ENCODE data around the gene MAPK6. TPM values are rescaled to one million over a fixed set of nuclear protein-coding genes. Genes with fewer than 3 reads are reported as not detected.
"Not testable (repeated sequence)": the region's sequence is repeated elsewhere in the genome, so short reads cannot be mapped to it uniquely, and the experiment has no call there.

MAPK6 gene
- total RNA-seq, 2 experiments from 2014 or later, result 48.5 to 49.8 TPM

DNA sequence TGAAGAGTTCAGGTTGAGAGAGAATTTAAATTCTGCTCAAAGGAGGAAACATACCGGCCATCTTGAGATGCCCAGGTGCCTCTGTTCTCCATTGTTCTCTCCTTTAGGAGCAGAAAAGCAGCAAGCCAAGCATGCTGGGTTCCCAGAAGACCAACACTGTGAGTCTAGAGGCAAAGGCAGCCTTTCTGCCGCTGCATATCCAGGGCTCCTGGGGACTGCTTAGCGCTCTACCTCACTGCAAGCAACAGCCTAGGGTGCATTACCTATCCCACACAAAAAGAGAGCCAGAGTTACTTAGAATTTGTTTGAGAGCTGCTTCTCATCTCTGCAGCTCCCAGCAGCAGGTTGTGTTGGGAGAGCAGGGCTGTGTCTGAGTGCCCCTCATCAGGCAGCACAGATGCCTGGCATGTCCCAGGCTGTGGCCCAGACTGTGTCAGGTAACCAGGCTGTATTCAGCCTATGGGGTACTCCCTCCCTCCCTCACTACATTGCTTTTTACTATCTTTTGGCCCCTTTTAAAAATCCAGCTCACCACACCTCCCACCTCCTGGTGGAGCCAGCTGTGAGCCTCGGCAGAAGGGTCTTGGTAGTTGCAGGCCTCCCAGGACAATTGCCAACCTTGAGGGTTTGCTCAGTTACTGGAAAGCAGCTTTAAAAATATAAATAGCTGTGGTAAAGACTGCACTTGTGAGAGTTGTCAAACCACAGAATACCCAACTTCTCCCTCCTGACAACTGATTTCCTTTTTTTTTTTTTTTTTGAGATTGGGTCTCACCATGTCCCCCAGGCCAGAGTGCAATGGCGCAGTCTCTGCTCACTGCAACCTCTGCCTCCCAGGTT is 63.4 kb downstream of the MAPK6 start:
- peak in 1 of 14 experiments; percentile 8 for DNase-seq
- Histone ChIP-seq H3K27ac (ENCODE audit: low read depth in 1 of 2, low read length in 2 of 2) (no peak overlapping the region), H3K27me3 (ENCODE audit: control insufficient read depth in 1 of 2, insufficient read depth in 2 of 2, low read length in 2 of 2) (no peaks in the 10 kb centered on the region), H3K9me3 (ENCODE audit: control insufficient read depth in 1 of 2, insufficient read depth in 1 of 2, low read length in 2 of 2) (peaks cover 0 to 4% of the 10 kb centered on the region in 2 experiments), H3K4me1 (ENCODE audit: insufficient read depth, low read length) (peaks cover 11% of the 10 kb centered on the region), H3K36me3 (ENCODE audit: insufficient read depth, low read length) (no peaks in the 10 kb centered on the region), H3K4me3 (ENCODE audit: low read length) (no peak overlapping the region)
- TF ChIP-seq, protein P1, sequence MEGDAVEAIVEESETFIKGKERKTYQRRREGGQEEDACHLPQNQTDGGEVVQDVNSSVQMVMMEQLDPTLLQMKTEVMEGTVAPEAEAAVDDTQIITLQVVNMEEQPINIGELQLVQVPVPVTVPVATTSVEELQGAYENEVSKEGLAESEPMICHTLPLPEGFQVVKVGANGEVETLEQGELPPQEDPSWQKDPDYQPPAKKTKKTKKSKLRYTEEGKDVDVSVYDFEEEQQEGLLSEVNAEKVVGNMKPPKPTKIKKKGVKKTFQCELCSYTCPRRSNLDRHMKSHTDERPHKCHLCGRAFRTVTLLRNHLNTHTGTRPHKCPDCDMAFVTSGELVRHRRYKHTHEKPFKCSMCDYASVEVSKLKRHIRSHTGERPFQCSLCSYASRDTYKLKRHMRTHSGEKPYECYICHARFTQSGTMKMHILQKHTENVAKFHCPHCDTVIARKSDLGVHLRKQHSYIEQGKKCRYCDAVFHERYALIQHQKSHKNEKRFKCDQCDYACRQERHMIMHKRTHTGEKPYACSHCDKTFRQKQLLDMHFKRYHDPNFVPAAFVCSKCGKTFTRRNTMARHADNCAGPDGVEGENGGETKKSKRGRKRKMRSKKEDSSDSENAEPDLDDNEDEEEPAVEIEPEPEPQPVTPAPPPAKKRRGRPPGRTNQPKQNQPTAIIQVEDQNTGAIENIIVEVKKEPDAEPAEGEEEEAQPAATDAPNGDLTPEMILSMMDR (IDR thresholded peaks at IDR 0.05), result no peak
- ChIA-PET POLR2A (interaction anchor here (1.0 to 1.1 kb wide), 2 partner anchors 62 to 97 kb away, joined by 3 to 5 read pairs; no protein-coding TSS in a partner anchor), CTCF (interaction anchor here (1.1 to 1.3 kb wide), 2 partner anchors 15 to 38 kb away, joined by 3 to 4 read pairs; no protein-coding TSS in a partner anchor)
- no peaks in the 10 kb centered on the region for H3K9me3 Mint-ChIP-seq
- H3K27me3 Mint-ChIP-seq, result no peaks in the 10 kb centered on the region
- no peak overlapping the region for H3K4me3 Mint-ChIP-seq
- no peak for ATAC-seq (ENCODE audit: poor library complexity)
- intact Hi-C loops (cut with DNase I, micrococcal nuclease), result no loop called here
- no peak overlapping the region for H3K27ac Mint-ChIP-seq
- no peaks in the 10 kb centered on the region for H3K36me3 Mint-ChIP-seq (ENCODE audit: low read depth)
- H3K4me1 Mint-ChIP-seq (ENCODE audit: low read depth), result peaks cover 12% of the 10 kb centered on the region

- H3K4me3 ChIP-seq (ENCODE audit: low read length); H3K27me3 Mint-ChIP-seq; ATAC-seq (ENCODE audit: poor library complexity); H3K27me3 ChIP-seq (ENCODE audit: control insufficient read depth in 1 of 2, insufficient read depth in 2 of 2, low read length in 2 of 2); H3K36me3 ChIP-seq (ENCODE audit: insufficient read depth, low read length); H3K36me3 Mint-ChIP-seq (ENCODE audit: low read depth); H3K27ac ChIP-seq (ENCODE audit: low read depth in 1 of 2, low read length in 2 of 2); H3K27ac Mint-ChIP-seq; H3K9me3 ChIP-seq (ENCODE audit: control insufficient read depth in 1 of 2, insufficient read depth in 1 of 2, low read length in 2 of 2); intact Hi-C loops (cut with DNase I, micrococcal nuclease); H3K4me3 Mint-ChIP-seq; DNase-seq; H3K9me3 Mint-ChIP-seq: not testable (repeated sequence)
- H3K4me1 ChIP-seq (ENCODE audit: insufficient read depth, low read length), result peaks cover 11% of the 10 kb centered on the region
- peaks cover 12% of the 10 kb centered on the region for H3K4me1 Mint-ChIP-seq (ENCODE audit: low read depth)
- POLR2A ChIA-PET, result interaction anchor here (0.9 to 1.1 kb wide), 3 partner anchors 62 to 96 kb away, joined by 3 to 5 read pairs (median 3); no protein-coding TSS in a partner anchor
- CTCF ChIA-PET, result interaction anchor here (1.0 to 1.3 kb wide), 3 partner anchors 9 to 39 kb away, joined by 3 to 4 read pairs (median 4); no protein-coding TSS in a partner anchor
Measured at GRCh38 chr15:52083037-52083359, 64.0 kb downstream of the MAPK6 start.

DNA sequence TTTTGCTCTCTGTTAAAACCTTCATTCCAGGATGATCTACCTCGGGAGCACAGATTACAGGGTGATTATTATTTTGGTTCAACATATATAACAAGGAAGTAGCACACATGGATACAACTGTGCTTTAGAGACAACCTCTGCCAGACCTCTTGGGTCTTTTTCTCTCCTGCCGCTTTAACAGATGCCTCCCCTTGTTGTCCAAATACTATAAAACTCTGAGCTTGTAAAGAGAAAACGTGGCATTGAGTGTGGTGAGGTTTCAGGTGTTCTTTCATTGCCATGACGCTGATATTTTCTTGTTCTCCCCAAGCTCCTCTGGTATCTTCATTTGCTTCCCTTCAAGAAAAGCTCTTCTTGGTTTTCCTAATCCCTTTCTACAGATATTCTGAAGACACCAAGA is 64.6 kb downstream of the MAPK6 start:
- Mint-ChIP-seq H3K27ac (no peak overlapping the region), H3K36me3 (ENCODE audit: low read depth) (no peaks in the 10 kb centered on the region), H3K4me1 (ENCODE audit: low read depth) (peaks cover 9% of the 10 kb centered on the region), H3K27me3 (no peaks in the 10 kb centered on the region), H3K9me3 (no peaks in the 10 kb centered on the region), H3K4me3 (no peak overlapping the region)
- Histone ChIP-seq H3K4me1 (ENCODE audit: insufficient read depth, low read length) (peaks cover 11% of the 10 kb centered on the region), H3K36me3 (ENCODE audit: insufficient read depth, low read length) (no peaks in the 10 kb centered on the region), H3K27ac (ENCODE audit: low read depth in 1 of 2, low read length in 2 of 2) (no peak overlapping the region), H3K9me3 (ENCODE audit: control insufficient read depth in 1 of 2, insufficient read depth in 1 of 2, low read length in 2 of 2) (peaks cover 0 to 4% of the 10 kb centered on the region in 2 experiments), H3K4me3 (ENCODE audit: low read length) (no peak overlapping the region), H3K27me3 (ENCODE audit: control insufficient read depth in 1 of 2, insufficient read depth in 2 of 2, low read length in 2 of 2) (no peaks in the 10 kb centered on the region)
- ATAC-seq (ENCODE audit: poor library complexity) (no peak), DNase-seq (no peak)
- intact Hi-C loops (cut with DNase I, micrococcal nuclease), result no loop called here
- ChIA-PET POLR2A (interaction anchor here (0.7 to 1.5 kb wide), 4 partner anchors 63 to 111 kb away, joined by 3 read pairs; no protein-coding TSS in a partner anchor), CTCF (interaction anchor here (1.0 to 1.3 kb wide), 3 partner anchors 9 to 39 kb away, joined by 3 to 4 read pairs (median 4); no protein-coding TSS in a partner anchor)
- TF ChIP-seq, protein P1 (IDR thresholded peaks at IDR 0.05), result no peak
